ENCODE results near the gene MMAA.
"Not testable (repeated sequence)": the region's sequence is repeated elsewhere in the genome, so short reads cannot be mapped to it uniquely, and the experiment has no call there.

The MMAA gene

DNA sequence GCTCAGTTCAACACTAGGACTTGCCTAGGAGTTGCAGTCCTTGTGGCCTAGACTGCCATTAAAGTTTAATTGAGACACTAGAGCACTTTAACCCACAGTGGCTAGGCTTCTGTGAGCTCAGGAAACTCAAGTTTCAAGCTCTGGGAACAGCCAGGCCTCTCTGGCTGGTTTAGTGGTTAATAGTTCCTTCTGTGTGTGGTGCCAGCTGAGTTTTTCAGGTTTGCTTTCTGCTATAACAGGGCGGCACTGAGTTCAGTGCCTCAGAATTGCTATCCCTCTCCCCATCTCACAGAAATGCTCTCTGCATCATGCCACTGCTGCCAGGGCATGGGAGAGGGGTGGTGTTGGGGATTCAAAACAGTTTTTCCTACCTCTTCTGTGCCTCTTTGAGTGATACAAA, 15.9 kb downstream of the MMAA start:
- DNase-seq (ENCODE audit: low spot score), result no peak

DNA sequence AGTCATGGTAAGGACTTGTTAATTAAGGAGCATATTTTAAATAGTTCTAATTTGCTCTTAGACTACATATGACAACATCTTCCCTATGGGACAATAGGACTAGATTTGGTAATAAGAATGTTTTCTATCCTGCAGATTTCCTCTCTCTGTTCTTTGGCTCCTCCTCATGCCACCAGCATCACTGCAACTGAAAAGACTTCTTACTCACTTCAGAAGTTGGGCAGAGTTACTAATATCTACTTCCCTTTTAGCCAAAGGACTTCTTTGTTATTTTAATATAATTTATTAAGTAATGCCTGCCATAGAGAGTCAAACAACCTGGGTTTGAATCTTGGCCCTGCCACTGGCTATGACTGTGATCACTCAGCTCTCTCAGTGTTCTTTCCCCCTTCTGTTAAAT, 16.4 kb downstream of the MMAA start:
- DNase-seq (ENCODE audit: low spot score), result no peak

DNA sequence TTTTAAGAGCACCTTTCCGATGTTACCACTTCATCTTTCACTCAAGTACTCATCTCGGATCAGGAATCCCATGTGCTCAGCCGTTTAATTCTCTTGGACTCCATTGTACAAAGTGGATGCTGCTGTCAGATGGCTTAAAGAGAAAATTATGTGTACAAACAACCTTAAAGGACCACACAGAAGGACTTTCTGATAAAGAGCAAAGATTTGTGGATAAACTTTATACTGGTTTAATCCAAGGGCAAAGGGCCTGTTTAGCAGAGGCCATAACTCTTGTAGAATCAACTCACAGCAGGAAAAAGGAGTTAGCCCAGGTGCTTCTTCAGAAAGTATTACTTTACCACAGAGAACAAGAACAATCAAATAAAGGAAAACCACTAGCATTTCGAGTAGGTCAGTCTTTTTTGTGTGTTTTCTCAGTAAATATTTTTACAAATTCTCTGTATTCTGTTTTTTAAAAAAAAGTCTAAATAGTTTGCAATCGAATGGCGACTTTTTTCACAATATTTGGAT, 20.1 kb downstream of the MMAA start:
- DNase-seq (ENCODE audit: low spot score), result no peak

DNA sequence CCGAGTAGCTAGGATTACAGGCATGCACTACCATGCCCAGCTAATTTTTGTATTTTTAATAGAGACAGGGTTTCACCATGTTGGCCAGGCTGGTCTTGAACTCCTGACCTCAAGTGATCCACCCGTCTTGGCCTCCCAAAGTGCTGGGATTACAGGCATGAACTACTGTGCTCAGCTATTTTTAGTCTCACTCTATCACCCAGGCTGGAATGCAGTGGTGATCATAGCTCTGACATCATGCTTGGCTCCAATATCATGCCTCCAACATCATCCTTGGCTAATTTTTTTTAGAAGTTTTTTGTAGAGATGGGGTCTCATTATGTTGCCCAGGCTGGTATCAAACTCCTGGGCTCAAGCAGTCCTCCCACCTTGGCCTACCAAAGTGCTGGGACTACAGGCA, 21.1 kb downstream of the MMAA start:
- not testable (repeated sequence) for DNase-seq (ENCODE audit: low spot score)

DNA sequence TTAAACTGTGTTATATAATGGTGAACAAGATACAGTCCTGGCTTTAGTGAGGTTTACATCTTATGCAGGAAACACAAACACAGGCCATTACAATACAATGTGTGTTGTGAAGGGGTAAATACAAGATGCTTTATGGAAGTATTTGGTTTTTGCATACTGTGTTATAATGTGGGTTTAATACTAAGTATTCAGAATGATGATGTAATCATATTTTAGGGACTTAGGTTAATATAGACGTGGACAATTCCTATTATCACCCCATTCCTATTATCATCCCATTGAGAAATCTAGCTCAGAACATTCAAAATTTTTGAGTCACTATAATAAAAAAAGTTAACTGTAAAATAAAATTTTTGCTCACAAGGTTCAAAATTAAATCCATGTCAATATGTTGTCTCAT, 24.1 kb downstream of the MMAA start:
- DNase-seq (ENCODE audit: low spot score), result no peak

DNA sequence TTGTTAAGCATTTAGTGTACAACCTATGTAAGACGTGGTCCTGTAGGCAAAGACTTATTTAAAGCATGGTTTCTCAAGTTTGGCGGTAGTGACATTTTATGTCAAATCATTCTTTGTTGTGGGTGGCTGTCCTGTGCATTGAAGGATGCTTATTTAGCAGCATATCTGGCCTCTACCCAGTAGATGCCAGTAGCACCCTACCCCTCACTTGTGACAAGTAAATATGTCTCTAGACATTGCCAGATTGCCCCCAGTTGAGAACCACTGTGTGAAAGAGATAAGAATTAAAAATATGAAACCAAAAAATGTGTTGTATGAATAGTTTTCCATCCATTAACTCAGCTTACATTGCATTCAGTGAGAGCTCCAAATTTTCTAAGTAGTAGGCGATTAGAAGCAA, 25.5 kb downstream of the MMAA start:
- DNase-seq (ENCODE audit: low spot score), result no peak

DNA sequence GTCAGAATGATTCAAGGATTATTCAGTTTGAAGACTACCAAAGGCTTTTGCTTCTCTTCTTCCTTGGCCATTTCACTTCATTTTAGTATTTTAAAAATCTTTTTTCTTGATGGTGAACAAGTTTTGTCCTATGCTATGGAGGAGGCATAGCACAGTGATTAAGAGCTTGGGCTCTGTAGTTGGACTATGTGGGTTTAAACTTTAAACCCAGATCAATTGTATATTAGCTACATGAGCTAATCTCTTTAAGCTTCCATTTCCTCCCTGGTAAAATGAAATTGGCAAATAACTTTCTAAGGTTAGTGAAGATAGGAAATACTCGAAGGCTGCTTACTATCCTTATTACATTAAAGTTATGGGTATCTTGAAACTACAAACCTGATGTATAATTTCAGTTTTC, 37.0 kb downstream of the MMAA start:
- no peak for DNase-seq (ENCODE audit: low spot score)

DNA sequence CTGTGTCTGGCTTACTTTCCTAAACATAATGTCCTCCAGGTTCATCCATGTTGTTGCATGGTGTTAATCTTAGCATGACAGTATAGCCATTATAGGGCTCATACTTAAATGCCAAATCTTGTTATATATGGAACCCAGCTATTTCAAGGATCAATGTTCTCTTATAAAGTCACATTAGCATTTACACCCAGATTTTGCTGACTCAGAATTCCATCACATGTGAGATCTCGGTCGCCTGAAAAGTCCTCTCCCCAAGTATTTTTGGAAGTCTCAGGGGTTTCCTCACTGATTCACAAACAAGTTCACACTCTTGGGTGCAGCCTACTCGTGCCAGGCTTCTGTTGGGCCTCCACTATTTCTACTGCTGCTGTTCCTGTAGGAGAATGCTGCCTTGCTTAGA, 40.9 kb downstream of the MMAA start:
- DNase-seq (ENCODE audit: low spot score), result no peak

DNA sequence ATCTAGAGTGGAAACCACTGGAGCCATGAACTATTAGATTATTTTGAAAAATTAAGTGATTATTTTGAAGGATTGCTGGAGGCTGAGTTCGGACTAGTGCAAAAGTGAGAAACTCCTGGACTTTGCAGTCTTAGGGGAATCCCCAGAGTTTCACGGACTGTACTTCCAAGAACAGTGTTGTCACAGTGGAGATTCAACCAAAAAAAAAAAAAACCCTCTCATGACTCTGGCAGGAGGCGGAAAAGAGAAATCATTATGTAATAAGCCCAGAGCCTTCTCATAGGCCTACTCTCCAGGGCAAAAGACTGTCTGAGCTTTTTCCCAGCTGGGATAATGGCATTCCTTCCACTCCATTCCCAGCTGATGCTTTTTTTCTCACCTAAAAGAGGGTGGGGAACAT, 44.0 kb downstream of the MMAA start:
- DNase-seq (ENCODE audit: low spot score), result no peak

DNA sequence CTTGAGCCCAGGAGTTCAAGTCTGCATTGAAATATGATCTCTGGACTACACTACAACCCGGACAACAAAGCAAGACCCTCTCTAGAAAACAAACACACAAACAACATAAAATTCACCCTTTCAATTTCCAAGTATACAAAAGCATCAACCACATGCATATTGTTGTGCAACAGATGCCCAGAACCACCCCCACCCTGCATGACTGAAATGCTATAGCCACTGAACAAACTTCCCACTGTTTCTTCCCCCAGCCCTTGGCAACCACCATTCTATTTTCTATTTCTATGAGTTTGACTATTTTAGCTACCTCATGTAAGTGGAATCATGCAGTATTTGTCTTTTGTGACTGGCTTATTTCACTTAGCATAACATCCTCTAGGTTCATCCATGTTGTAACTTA, 46.6 kb downstream of the MMAA start:
- DNase-seq (ENCODE audit: low spot score), result no peak

DNA sequence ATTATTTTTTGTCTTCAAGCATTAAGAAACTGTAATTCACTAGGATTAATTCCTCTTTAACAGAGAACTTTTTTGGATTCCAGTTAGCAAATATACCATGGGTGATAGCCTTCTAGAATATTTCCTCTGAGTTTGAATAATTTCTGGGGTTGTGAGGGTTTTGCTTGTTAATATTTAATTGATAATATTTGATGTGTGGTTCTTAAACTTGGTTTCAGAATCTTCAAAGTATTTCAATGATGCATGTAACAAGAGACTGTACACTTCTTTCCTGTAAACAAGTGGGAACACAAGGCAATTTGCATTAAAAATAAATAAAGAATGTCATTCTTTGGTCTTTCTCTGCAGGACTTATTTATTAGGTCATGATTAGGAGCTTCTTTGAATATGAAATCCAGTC, 51.2 kb downstream of the MMAA start:
- no peak for DNase-seq (ENCODE audit: low spot score)

DNA sequence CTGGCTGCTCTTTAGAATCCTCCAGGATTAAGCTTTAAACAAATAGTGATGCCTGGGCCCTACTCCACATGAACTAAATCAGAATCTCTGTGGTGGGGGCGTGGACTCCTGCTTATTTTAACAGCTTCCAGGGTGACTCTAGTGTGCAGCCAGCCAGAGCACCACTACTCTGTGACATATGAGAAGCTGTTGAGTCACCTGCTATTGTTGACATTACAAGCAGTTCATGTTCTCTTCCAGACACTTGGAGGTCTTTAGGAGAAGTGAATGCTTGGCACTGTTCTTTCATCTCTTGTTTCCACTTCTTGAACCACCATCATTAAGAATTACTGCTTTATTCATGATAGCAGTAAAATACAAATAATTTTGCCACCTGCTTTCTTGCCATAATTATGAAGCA, 60.3 kb downstream of the MMAA start:
- no peak for DNase-seq (ENCODE audit: low spot score)

DNA sequence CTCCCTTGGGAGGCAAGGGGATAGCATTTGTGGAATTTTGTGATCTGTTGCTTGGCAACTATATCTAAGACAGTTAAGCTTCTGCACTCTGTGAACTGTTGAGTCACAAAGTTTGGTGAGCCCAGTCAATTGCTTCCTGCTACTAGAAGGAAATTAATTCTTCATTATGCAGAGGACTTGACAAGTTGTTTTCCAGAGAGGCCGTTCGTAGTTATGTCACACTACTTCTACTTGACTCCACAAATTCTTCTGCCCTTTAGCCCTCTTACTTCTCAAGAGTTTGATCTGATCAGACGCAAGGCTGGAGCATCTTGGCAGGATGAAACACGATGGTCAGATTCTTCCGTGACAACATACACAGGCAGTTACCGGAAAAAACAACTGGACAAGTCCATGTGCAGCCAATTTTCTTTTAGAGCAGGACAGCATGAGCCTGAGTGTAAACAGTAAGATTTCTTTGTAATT, 60.8 kb downstream of the MMAA start, which contains the start of gene C4orf51:
TSS of gene C4orf51 (plus strand) at position 156 of the 465 bp plus-strand sequence. CDS start at position 214, 58 bp downstream.
- DNase-seq (ENCODE audit: low spot score), result no peak

DNA sequence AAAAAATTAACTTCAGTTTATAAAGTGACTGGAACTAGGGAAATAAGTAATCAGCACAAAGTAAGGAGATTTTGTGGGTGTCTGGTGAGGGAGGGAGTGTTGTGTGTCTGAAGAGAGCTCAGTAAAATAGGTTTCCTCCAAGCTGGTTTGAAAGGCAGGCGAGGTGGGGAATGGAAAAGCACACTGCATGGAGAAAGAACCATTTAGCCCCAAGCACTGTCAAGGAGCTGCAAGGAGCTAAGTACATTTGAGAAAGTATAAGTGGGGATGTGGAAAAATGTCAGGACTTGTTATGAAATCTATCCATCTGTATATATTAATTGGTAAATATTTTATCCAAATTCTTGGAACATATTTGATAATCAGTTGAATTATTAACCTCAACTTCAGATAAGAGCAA, 61.7 kb downstream of the MMAA start:
- DNase-seq (ENCODE audit: low spot score), result no peak

DNA sequence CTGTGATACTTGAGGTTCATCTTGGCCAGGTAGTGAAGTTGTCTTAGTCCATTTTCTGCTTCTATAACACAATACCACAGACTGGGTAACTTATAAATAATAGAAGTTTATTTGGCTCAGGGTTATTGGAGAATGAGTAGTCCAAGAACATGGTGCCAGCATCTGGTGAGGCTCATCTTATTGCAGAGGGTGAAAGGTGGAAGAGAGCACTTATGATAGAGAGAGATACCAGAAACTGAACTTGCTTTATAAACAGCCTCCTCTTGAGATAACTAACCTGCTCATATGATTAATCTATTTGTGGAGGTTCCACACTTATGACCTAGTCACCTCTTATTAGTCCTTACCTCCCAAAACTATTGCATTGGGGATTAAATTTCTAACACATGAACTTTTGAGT, 62.3 kb downstream of the MMAA start:
- DNase-seq (ENCODE audit: low spot score), result no peak

DNA sequence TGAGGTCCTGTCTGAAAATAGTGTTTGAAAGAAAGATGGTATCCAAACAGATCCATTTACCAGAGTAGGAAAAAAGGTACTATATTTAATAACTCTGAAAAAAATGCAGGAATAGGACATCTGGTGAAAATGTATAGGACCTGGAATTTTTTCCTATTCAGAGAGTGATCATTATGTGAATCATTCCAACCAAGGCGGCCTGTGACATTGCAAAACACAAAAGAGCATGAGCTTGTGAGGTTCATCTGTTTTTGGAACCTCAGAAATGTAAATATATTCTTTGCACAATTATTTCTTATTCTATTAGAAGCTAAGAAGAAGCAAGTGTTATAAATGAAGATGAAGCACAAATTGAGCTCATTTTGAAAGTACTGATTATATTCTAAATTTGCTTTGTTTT, 62.8 kb downstream of the MMAA start:
- DNase-seq (ENCODE audit: low spot score), result no peak

DNA sequence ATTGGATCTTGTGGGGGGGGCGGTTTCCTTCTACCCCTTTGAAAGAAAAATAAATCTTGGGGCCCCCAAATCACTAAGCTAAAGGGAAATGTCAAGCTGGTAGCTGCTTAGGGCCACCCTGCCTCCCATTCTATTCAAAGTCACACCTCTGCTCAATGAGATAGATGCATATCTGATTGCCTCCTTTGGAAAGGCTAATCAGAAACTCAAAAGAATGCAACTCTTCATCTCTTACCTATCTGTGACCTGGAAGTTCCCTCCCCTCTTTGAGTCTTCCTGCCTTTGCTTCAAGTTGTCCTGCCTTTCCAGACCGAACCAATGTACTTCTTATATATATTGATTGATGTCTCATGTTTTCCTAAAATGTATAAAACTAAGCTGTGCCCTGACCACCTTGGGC, 67.8 kb downstream of the MMAA start:
- no peak for DNase-seq (ENCODE audit: low spot score)

DNA sequence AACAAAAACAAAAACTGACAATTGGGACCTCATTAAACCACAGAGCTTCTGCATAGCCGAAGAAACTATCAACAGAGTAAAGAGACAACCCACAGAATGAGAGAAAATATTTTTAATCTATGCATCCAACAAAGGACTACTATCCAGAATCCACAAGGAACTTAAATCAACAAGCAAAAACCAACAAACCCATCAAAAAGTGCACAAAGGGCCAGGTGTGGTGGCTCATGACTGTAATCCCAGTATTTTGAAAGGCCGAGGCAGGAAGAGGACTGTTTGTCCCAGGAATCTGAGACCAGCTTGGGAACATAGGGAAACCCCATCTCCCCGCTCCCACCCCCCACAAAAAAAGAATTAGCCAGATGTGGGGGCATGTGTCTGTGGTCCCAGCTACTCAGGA, 71.4 kb downstream of the MMAA start:
- no peak for DNase-seq (ENCODE audit: low spot score)

DNA sequence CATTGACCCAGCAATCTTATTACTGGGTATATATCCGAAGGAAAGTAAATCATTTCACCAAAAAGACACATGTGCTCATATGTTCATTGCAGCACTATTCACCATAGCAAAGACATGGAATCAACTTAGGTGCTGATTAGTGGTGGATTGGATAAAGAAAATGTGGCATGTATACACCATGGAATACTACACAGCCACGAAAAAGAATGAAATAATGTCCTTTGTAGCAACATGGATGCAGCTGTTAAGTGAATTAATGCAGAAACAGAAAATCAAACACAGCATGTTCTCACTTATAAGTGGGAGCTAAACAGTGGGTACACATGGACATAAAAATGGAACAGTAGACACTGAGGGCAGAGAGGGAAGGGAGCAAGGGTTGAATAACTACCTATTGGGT, 72.2 kb downstream of the MMAA start:
- not testable (repeated sequence) for DNase-seq (ENCODE audit: low spot score)

DNA sequence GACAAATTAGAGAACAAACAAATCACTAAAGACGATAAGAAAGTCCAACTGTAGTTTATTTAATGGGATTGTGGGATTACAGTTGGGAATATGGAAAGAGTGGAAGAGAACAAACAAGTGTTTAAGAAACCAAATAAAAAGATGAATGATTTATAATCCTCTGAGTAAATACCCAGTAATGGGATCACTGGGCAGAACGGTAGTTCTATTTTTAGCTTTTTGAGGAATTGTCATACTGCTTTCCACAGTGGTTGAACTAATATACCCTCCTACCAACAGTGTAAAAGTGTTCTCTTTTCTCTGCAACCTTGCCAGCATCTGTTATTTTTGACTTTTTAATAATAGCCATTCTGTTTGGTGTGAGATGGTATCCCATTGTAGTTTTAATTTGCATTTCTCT, 75.7 kb downstream of the MMAA start:
- DNase-seq (ENCODE audit: low spot score), result no peak

DNA sequence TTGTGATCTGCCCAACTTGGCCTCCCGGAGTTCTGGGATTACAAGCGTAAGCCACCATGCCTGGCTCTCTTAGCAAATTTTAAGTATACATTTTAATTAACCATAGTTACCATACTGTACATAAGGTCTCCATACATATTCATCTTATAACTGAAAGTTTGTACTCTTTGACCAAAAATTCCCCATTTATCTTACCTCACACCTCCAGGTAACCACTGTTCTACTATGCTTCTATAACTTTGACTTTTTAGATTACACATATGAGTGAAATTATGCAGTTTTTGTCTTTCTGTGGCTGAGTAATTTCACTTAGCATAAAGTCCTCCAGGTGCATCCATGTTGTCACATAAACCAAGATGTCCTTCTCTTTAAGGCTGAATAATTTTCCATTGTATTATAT, 78.1 kb downstream of the MMAA start:
- DNase-seq (ENCODE audit: low spot score), result no peak

DNA sequence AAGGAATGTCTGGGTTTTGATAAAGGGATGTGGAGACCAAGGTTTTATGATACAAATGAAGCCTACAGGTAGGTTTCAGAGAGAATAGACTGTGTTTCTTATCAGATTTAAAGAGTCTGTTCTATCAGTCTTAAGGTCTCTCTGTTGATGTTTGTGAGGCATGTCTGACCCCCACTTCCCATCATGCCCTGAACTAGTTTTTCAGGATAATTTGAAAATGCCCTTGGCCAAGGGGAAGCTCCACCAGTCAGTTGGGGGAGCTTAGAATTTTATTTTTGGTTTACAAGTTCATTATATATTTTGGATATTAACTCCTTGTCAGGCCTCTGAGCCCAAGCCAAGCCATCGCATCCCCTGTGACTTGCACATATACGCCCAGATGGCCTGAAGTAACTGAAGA, 79.3 kb downstream of the MMAA start:
- no peak for DNase-seq (ENCODE audit: low spot score)

DNA sequence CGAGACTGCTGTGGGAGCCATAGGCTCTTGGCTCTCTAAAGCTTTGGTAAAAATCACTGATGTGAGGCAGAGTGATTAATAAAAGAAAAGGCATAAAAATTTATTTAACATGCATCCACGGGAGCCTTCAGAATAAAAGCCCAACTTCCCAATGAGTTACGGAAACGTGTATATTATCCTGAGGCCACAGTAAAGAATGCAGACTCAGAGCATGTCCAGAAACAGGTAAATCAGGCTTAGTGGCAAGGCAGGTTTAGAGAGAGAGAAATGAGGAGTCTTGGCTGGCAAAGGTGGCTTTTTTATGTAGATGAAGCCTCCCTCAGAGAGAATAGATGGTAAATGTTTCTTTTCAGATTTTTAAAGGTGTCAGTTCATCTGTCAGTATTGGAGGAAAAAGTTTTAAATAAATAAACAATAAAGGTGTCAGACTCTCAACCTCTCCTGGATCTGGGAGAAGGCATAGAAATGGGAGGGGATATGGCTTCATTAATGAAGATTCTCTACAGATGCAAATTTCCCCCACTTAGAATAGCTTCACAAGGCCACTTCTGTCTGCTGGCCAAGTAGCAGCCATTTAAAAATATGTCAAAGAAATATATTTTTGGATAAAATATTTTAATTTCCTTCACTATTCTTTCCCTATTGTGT, 84.8 kb downstream of the MMAA start:
- DNase-seq (ENCODE audit: low spot score), result no peak

DNA sequence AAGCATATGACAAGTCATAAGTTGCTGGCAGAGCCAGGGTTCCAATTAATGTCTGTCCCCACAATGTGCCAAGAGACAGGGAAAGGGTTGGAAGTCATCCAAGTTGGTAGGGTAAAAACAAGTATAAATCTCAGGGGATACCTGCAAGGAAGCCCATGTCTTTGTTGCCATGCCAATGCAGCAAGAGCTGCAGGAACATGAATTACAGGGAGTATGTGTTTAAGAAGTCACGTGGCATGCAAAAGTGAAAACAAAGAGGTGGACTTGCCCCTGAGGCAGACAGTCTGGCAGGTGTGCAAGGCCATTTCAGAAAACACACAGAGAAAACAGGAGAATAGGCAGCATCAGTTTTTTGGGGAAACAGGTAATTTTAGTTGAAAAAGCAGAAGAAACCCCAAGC, 90.2 kb downstream of the MMAA start:
- DNase-seq (ENCODE audit: low spot score), result no peak
